IMR-90 (cell line): Measurements from ENCODE around the gene ZBTB4. TPM values are rescaled to one million over a fixed set of nuclear protein-coding genes. Genes with fewer than 3 reads are reported as not detected.

Experiments used
- ATAC-seq: fragments of 200-7000 bp; cut with Tn5 transposase; 2 replicates; pipeline ENCODE4 v1.9.1; 2020; ENCODE audit warnings: low read depth, mild to moderate bottlenecking, moderate library complexity
- BruUV-seq: library from RNA; stranded (reverse); fragments of 400-500 nt; replicated peaks from 2 replicates; lab custom pipeline; 2021; lab: Mats Ljungman, UMichigan
- CTCF ChIA-PET: fragments of 300-600 bp; formaldehyde crosslinking; extraction: SDS; loops from one replicate; lab custom pipeline; 2021; ENCODE audit warnings: antibody characterized with exemption; lab: Yijun Ruan, JAX
- POLR2A ChIA-PET: fragments of 300-600 bp; sonication (Branson Sonifier 250); formaldehyde crosslinking; loops from one replicate; lab custom pipeline; 2022; ENCODE audit warnings: antibody characterized with exemption; ENCODE audit not compliant: unreplicated experiment; lab: Charles Lee
- DNase-seq: peaks from one replicate; pipeline ENCODE4 v3.0.0; 2013
- H2AFZ ChIP-seq: replicated peaks from 2 replicates; pipeline ENCODE3; 2013; ENCODE audit warnings: low read length, mild to moderate bottlenecking; ENCODE audit not compliant: poor library complexity
- H2AK5ac ChIP-seq: 2 replicates; pipeline ENCODE4 v1.6.1; 2013; ENCODE audit warnings: low read depth, low read length, inconsistent platforms
- H2AK9ac ChIP-seq: replicated peaks from 2 replicates; pipeline ENCODE3; 2013; ENCODE audit warnings: mild to moderate bottlenecking, low read depth, low read length, moderate library complexity; ENCODE audit not compliant: poor library complexity
- H2BK120ac ChIP-seq: 2 replicates; pipeline ENCODE4 v1.6.1; 2013; ENCODE audit warnings: low read depth, low read length, inconsistent platforms
- H2BK15ac ChIP-seq: 3 replicates; pipeline ENCODE4 v1.6.1; 2013; ENCODE audit warnings: low read depth, low read length, inconsistent platforms
- H2BK20ac ChIP-seq: 2 replicates; pipeline ENCODE4 v1.6.1; 2013; ENCODE audit warnings: low read depth, mild to moderate bottlenecking, inconsistent platforms, low read length, moderate library complexity
- H2BK5ac ChIP-seq: 2 replicates; pipeline ENCODE4 v1.6.1; 2013; ENCODE audit warnings: mild to moderate bottlenecking, low read depth, low read length, inconsistent platforms; ENCODE audit not compliant: poor library complexity, severe bottlenecking
- H3K14ac ChIP-seq: replicated peaks from 2 replicates; pipeline ENCODE4 v1.6.1; 2013; ENCODE audit warnings: low read depth, low read length, inconsistent platforms
- H3K18ac ChIP-seq: 2 replicates; pipeline ENCODE4 v1.6.1; 2013; ENCODE audit warnings: low read depth, low read length, control low read depth
- H3K23ac ChIP-seq: 2 replicates; pipeline ENCODE4 v1.6.1; 2013; ENCODE audit warnings: low read depth, low read length, inconsistent platforms
- H3K27ac ChIP-seq: 2 replicates; pipeline ENCODE4 v1.5.1; 2013; ENCODE audit warnings: mild to moderate bottlenecking, control low read depth, low read length; ENCODE audit not compliant: insufficient read depth
- H3K27me3 ChIP-seq: 2 replicates; pipeline ENCODE4 v1.6.1; 2013; ENCODE audit warnings: low read length; ENCODE audit not compliant: control insufficient read depth, insufficient read depth
- H3K36me3 ChIP-seq: 2 replicates; pipeline ENCODE4 v1.6.1; 2013; ENCODE audit warnings: low read length, mixed read lengths; ENCODE audit not compliant: control insufficient read depth, insufficient read depth
- H3K4ac ChIP-seq: 2 replicates; pipeline ENCODE4 v1.6.1; 2013; ENCODE audit warnings: low read depth, low read length, inconsistent platforms
- H3K4me1 ChIP-seq: 2 replicates; pipeline ENCODE4 v1.6.1; 2013; ENCODE audit warnings: low read length, mixed read lengths; ENCODE audit not compliant: control insufficient read depth, insufficient read depth
- H3K4me2 ChIP-seq: 2 replicates; pipeline ENCODE4 v1.6.1; 2013; ENCODE audit warnings: low read depth, mild to moderate bottlenecking, control low read depth, low read length, moderate library complexity
- H3K4me3 ChIP-seq: 2 replicates; pipeline ENCODE4 v1.5.1; 2013; ENCODE audit warnings: low read depth, mild to moderate bottlenecking, control low read depth, low read length, moderate library complexity; ENCODE audit not compliant: insufficient read depth
- H3K56ac ChIP-seq: 2 replicates; pipeline ENCODE4 v1.6.1; 2013; ENCODE audit warnings: low read length, inconsistent platforms; ENCODE audit not compliant: insufficient read depth; ENCODE audit errors: extremely low read depth
- H3K79me1 ChIP-seq, 2 experiments: 2 replicates each; pipeline ENCODE4 v1.6.1; 2013; ENCODE audit warnings: low read length in 2 of 2, inconsistent platforms in 1 of 2, low read depth in 1 of 2
- H3K9ac ChIP-seq: 2 replicates; pipeline ENCODE4 v1.6.1; 2013; ENCODE audit warnings: low read depth, low read length, control low read depth
- H3K9me1 ChIP-seq: 2 replicates; pipeline ENCODE4 v1.6.1; 2013; ENCODE audit warnings: low read length, inconsistent platforms; ENCODE audit not compliant: insufficient read depth
- H3K9me3 ChIP-seq: 2 replicates; pipeline ENCODE4 v1.6.1; 2013; ENCODE audit warnings: low read length; ENCODE audit not compliant: control insufficient read depth, insufficient read depth
- H4K20me1 ChIP-seq: 2 replicates; pipeline ENCODE4 v1.6.1; 2013; ENCODE audit warnings: low read length, inconsistent platforms; ENCODE audit not compliant: insufficient read depth
- H4K5ac ChIP-seq: 2 replicates; pipeline ENCODE4 v1.6.1; 2013; ENCODE audit warnings: mild to moderate bottlenecking, low read depth, low read length, control low read depth
- H4K8ac ChIP-seq, 2 experiments: 2 replicates each; pipeline ENCODE4 v1.6.1; 2013; ENCODE audit warnings: low read depth in 2 of 2, low read length in 2 of 2, control low read depth in 1 of 2, inconsistent platforms in 1 of 2
- H4K91ac ChIP-seq: 2 replicates; pipeline ENCODE4 v1.6.1; 2013; ENCODE audit warnings: low read depth, low read length, inconsistent platforms; ENCODE audit not compliant: insufficient read depth
- CHD1 ChIP-seq: IDR thresholded peaks from 2 replicates; pipeline ENCODE4 v1.6.1; 2012; ENCODE audit warnings: low read depth, low read length, improper control_type of control experiment
- FOS ChIP-seq: fragments of 150-350 bp; IDR thresholded peaks from 2 replicates; pipeline ENCODE4 v1.6.1; 2016; ENCODE audit warnings: low read depth, low read length
- MAFK ChIP-seq: IDR thresholded peaks from 2 replicates; pipeline ENCODE4 v1.6.1; 2012; ENCODE audit warnings: low read depth, low read length, improper control_type of control experiment
- MAZ ChIP-seq: IDR thresholded peaks from 2 replicates; pipeline ENCODE4 v1.6.1; 2012; ENCODE audit warnings: low read depth, mild to moderate bottlenecking, low read length, improper control_type of control experiment, moderate library complexity, borderline replicate concordance
- POLR2A ChIP-seq: IDR thresholded peaks from 2 replicates; pipeline ENCODE4 v1.6.1; 2012; ENCODE audit warnings: mild to moderate bottlenecking, low read depth, low read length
- RAD21 ChIP-seq: IDR thresholded peaks from 2 replicates; pipeline ENCODE4 v1.6.1; 2012; ENCODE audit warnings: low read length, improper control_type of control experiment
- RCOR1 ChIP-seq: IDR thresholded peaks from 2 replicates; pipeline ENCODE4 v1.6.1; 2012; ENCODE audit warnings: mild to moderate bottlenecking, low read length, improper control_type of control experiment; ENCODE audit not compliant: insufficient replicate concordance
- RFX5 ChIP-seq: IDR thresholded peaks from 2 replicates; pipeline ENCODE4 v1.8.0; 2012; ENCODE audit warnings: low read depth, mild to moderate bottlenecking, low read length, moderate library complexity
- WGBS, 2 experiments: methylation state at CpG; one replicate each; pipeline versions ENCODE4 v1.1.5 to v1.1.7; 2013; ENCODE audit warnings: missing lambda C conversion rate in 2 of 2; ENCODE audit not compliant: insufficient read length in 1 of 2; ENCODE audit errors: extremely low coverage in 2 of 2; 5-methylcytosine and 5-hydroxymethylcytosine counted together
- dilution Hi-C: fragments of 300-500 bp; cut with HindIII; formaldehyde crosslinking; loops from one replicate; pipeline ENCODE4 v1.14.3; 2018; ENCODE audit warnings: low sequenced_read_pairs; ENCODE audit not compliant: unreplicated experiment
- in situ Hi-C: fragments of 300-500 bp; cut with MboI; formaldehyde crosslinking; loops from 3 replicates; pipeline ENCODE4 v1.14.3; 2019; ENCODE audit warnings: low sequenced_read_pairs, inconsistent platforms, mixed read lengths
- intact Hi-C: fragments of 100-400 bp; cut with micrococcal nuclease; formaldehyde crosslinking; loops from 2 replicates; pipeline ENCODE4 v1.10.0; 2022
- polyA plus RNA-seq, 3 experiments: library from polyadenylated mRNA; depleted of rRNA; stranded (reverse); fragments of >200 nt; gene quantifications; 2 replicates each; pipeline ENCODE4 v1.2.3, GENCODE V29; 2012; ENCODE audit warnings: low replicate concordance in 1 of 3
- total RNA-seq: library from RNA; depleted of rRNA; stranded (reverse); fragments of >200 nt; gene quantifications from 2 replicates; pipeline ENCODE4 v1.2.3, GENCODE V29; 2012
- TF ChIP-seq, protein P1 (sequence below): fragments of 150-350 bp; IDR thresholded peaks from 2 replicates; pipeline ENCODE4 v1.6.1; 2016; ENCODE audit warnings: low read depth, mild to moderate bottlenecking, low read length, moderate library complexity, borderline replicate concordance
- TF ChIP-seq, protein P2 (sequence below): conservative IDR thresholded peaks from 2 replicates; pipeline ENCODE4 v1.5.1; 2012; ENCODE audit warnings: mild to moderate bottlenecking, low read depth, low read length, improper control_type of control experiment
- TF ChIP-seq, protein P3 (sequence below): fragments of 150-350 bp; IDR thresholded peaks from 2 replicates; pipeline ENCODE4 v1.6.1; 2017; ENCODE audit warnings: mild to moderate bottlenecking, antibody characterized with exemption, low read length, low read depth

Gene ZBTB4
- total and polyA plus RNA-seq, 2 of the 4 experiments (the other 2 are of a cell fraction): 6.3 to 20.3 TPM

DNA sequence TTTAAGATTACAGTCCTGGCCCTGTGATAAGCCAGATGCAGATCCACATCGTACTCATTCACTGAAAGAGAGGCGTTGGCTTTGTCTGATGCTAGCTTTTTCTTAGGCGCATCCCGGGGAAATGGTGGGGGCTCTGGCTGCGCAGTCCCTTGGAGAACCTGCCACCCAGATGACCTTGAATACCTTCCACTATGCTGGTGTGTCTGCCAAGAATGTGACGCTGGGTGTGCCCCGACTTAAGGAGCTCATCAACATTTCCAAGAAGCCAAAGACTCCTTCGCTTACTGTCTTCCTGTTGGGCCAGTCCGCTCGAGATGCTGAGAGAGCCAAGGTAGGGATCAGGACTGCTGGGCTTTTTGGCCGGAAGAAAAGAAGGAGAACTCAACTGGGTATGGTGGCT lies 28.7 kb upstream of the ZBTB4 start:
- Histone ChIP-seq H2BK5ac (no peak overlapping the region), H2BK20ac (no peak overlapping the region), H4K91ac (no peak overlapping the region), H4K8ac (no peak overlapping the region), H2AFZ (no peak overlapping the region), H3K9ac (no peak overlapping the region), H3K36me3 (peaks cover 73% of the 10 kb centered on the region), H2AK9ac (no peak overlapping the region), H3K27ac (no peak overlapping the region), H3K9me1 (no peaks in the 10 kb centered on the region; the same call in 1 of the 2 replicates), H3K9me3 (no peaks in the 10 kb centered on the region), H3K4me3 (no peak overlapping the region), H2AK5ac (no peak overlapping the region), H2BK120ac (no peak overlapping the region), H3K4ac (no peak overlapping the region), H4K5ac (no peak overlapping the region), H4K20me1 (peaks cover 1% of the 10 kb centered on the region; the same call in 1 of the 2 replicates), H3K14ac (no peak overlapping the region), H3K4me1 (no peaks in the 10 kb centered on the region), H3K56ac (no peak overlapping the region), H2BK15ac (no peak overlapping the region), H3K79me1 (peaks cover 8 to 18% of the 10 kb centered on the region in 2 experiments; a peak in 3 of 4 replicates), H3K4me2 (no peak overlapping the region), H3K23ac (no peak overlapping the region), H3K27me3 (no peaks in the 10 kb centered on the region), H3K18ac (no peak overlapping the region)
- WGBS, 2 experiments: 100% methylated on average over 3 of the region's 11 CpGs; no CpG with 5 or more reads in 1 of the 2 experiments
- no peak for DNase-seq
- POLR2A ChIA-PET: no interaction called here
- no peak for ATAC-seq
- TF ChIP-seq FOS (no peak), MAZ (no peak), MAFK (no peak), RFX5 (no peak), POLR2A (no peak), RCOR1 (no peak), CHD1 (no peak), RAD21 (no peak)
- TF ChIP-seq, protein P1, sequence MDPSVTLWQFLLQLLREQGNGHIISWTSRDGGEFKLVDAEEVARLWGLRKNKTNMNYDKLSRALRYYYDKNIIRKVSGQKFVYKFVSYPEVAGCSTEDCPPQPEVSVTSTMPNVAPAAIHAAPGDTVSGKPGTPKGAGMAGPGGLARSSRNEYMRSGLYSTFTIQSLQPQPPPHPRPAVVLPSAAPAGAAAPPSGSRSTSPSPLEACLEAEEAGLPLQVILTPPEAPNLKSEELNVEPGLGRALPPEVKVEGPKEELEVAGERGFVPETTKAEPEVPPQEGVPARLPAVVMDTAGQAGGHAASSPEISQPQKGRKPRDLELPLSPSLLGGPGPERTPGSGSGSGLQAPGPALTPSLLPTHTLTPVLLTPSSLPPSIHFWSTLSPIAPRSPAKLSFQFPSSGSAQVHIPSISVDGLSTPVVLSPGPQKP: no peak
- TF ChIP-seq, protein P2, sequence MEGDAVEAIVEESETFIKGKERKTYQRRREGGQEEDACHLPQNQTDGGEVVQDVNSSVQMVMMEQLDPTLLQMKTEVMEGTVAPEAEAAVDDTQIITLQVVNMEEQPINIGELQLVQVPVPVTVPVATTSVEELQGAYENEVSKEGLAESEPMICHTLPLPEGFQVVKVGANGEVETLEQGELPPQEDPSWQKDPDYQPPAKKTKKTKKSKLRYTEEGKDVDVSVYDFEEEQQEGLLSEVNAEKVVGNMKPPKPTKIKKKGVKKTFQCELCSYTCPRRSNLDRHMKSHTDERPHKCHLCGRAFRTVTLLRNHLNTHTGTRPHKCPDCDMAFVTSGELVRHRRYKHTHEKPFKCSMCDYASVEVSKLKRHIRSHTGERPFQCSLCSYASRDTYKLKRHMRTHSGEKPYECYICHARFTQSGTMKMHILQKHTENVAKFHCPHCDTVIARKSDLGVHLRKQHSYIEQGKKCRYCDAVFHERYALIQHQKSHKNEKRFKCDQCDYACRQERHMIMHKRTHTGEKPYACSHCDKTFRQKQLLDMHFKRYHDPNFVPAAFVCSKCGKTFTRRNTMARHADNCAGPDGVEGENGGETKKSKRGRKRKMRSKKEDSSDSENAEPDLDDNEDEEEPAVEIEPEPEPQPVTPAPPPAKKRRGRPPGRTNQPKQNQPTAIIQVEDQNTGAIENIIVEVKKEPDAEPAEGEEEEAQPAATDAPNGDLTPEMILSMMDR: no peak
- TF ChIP-seq, protein P3, sequence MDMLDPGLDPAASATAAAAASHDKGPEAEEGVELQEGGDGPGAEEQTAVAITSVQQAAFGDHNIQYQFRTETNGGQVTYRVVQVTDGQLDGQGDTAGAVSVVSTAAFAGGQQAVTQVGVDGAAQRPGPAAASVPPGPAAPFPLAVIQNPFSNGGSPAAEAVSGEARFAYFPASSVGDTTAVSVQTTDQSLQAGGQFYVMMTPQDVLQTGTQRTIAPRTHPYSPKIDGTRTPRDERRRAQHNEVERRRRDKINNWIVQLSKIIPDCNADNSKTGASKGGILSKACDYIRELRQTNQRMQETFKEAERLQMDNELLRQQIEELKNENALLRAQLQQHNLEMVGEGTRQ: no peak
- no TSS peak for BruUV-seq
- dilution Hi-C loops: no loop called here
- in situ Hi-C loops: no loop called here
- CTCF ChIA-PET: interaction anchor here (0.6 to 2.1 kb wide), 2 partner anchors 53 to 68 kb away, joined by 5 to 8 read pairs; no protein-coding TSS in a partner anchor
- intact Hi-C loops: no loop called here
